AG04450 (cell line): ENCODE measurements around the gene RYK. TPM values are rescaled to one million over a fixed set of nuclear protein-coding genes. Genes with fewer than 3 reads are reported as not detected.
A peak's percentile ranks its signal among the peaks of the same experiment; 100 is the strongest.

Experiments
- CTCF ChIA-PET: fragments of 300-600, 350-600 bp; formaldehyde crosslinking; extraction: SDS; loops from one replicate; lab custom pipeline; 2022; ENCODE audit warnings: antibody characterized with exemption, inconsistent platforms; lab: Charles Lee
- POLR2A ChIA-PET: fragments of 350-600 bp; formaldehyde crosslinking; extraction: SDS; loops from one replicate; lab custom pipeline; 2021; ENCODE audit warnings: antibody characterized with exemption, inconsistent platforms; lab: Yijun Ruan, JAX
- DNase-seq: peaks from one replicate; pipeline ENCODE4 v3.0.0-alpha.2; 2011; ENCODE audit warnings: low read depth, low spot score
- H3K27ac ChIP-seq: one replicate; pipeline ENCODE4 v1.5.1; 2012; ENCODE audit warnings: low read depth, low read length, control low read depth
- H3K27me3 ChIP-seq: one replicate; pipeline ENCODE4 v1.6.0; 2012; ENCODE audit warnings: low read length; ENCODE audit not compliant: control insufficient read depth, insufficient read depth
- H3K4me3 ChIP-seq: 2 replicates; pipeline ENCODE4 v1.5.1; 2011; ENCODE audit warnings: mild to moderate bottlenecking, low read depth, low read length, control low read depth
- H3K9me3 ChIP-seq: 2 replicates; pipeline ENCODE4 v1.5.1; 2012; ENCODE audit warnings: low read length; ENCODE audit not compliant: control insufficient read depth, insufficient read depth
- CTCF ChIP-seq: IDR thresholded peaks from 2 replicates; pipeline ENCODE4 v1.5.1; 2011; ENCODE audit warnings: low read depth, low read length, control low read depth, inconsistent platforms
- polyA plus RNA-seq: library from polyadenylated mRNA; depleted of rRNA; stranded (reverse); fragments of >200 nt; gene quantifications from 2 replicates; pipeline ENCODE4 v1.2.3, GENCODE V29; 2011

Gene RYK
- polyA plus RNA-seq, 1 experiment: 74.5 TPM

DNA sequence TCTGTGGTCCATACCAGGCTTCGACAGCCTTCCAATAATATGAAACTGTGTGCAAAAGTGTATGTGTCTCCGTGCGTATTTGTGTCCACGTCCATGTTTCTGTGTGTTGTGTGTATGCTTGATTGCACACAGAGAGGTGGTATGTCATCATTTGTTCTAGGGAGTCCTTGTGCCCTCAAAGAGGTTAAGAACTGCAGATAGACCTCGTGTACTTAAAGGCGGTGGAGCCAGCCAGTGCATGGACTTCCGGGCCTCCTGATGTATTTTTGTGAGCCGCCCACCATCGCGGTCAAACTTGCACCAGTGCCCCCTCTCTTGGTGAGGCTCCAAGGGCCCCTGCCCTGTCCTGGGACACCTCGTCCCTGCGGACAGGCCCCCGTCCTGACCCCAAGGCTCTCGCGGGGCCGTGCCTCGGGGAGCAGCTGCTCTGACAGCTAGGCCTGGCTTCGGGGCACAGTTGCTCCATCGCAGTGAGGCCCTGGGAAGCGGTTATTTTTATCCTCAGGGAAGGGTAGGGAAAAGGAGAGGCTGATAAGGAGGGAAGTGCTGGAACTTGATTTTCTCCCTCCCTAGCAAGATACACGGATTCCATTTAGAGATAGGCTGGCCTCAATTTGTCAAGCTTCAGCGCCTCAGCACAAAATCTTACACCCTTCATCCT lies 1.2 kb upstream of the RYK start:
- ChIA-PET POLR2A (interaction anchor here (1.3 kb wide), 1 partner anchor 234 kb away, joined by 3 read pairs; the partner anchor contains the start of genes ANAPC13 and CEP63), CTCF (no interaction called here)
- no peaks in the 10 kb centered on the region for H3K9me3 ChIP-seq
- no peak for DNase-seq
- no peak overlapping the region for H3K4me3 ChIP-seq
- TF ChIP-seq CTCF: no peak
- no peak overlapping the region for H3K27ac ChIP-seq
- no peaks in the 10 kb centered on the region for H3K27me3 ChIP-seq

- Histone ChIP-seq H3K4me3 (peak overlapping the region; percentile 80), H3K27me3 (no peaks in the 10 kb centered on the region), H3K27ac (peak overlapping the region; percentile 34), H3K9me3 (no peaks in the 10 kb centered on the region)
- POLR2A ChIA-PET: interaction anchor here (0.8 to 1.3 kb wide), 3 partner anchors 27 to 236 kb away, joined by 3 to 7 read pairs (median 4); partner anchors contain the start of genes ANAPC13 and CEP63
- no peak for TF ChIP-seq CTCF
- DNase-seq: no peak
- CTCF ChIA-PET: interaction anchor here (2.3 kb wide), 1 partner anchor 37 kb away, joined by 11 read pairs; no protein-coding TSS in a partner anchor
Measured at GRCh38 chr3:134249935-134250716, 533 bp downstream of the RYK start.

- no peak for DNase-seq
- Histone ChIP-seq H3K27me3 (no peaks in the 10 kb centered on the region), H3K9me3 (no peaks in the 10 kb centered on the region), H3K4me3 (peak overlapping the region; percentile 80), H3K27ac (no peak overlapping the region)
- no peak for TF ChIP-seq CTCF
- CTCF ChIA-PET: interaction anchor here (0.8 to 2.3 kb wide), 2 partner anchors 37 to 38 kb away, joined by 4 to 11 read pairs; no protein-coding TSS in a partner anchor
- POLR2A ChIA-PET: no interaction called here
Measured at GRCh38 chr3:134249296-134249841, 1.3 kb downstream of the RYK start.

DNA sequence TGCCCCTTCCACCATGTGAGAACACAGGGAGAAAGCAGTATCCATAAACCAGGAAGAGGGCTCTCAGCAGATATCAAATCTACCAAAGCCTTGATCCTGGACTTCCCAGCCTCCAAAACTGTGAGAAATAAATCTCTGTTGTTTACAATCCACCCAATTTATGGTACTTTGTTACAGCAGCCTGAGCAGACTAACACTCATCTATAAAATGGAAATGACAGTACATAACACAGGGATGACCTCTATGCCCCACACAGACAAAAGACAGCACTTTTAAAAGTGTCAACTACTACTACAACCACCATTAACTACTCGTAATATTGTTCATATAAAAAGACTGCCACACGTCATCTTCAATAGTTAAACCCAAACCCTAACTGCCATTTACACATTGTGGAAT lies 5.7 kb downstream of the RYK start:
- no peak for TF ChIP-seq CTCF
- DNase-seq: no peak
- Histone ChIP-seq H3K27me3 (no peaks in the 10 kb centered on the region), H3K4me3 (no peak overlapping the region), H3K27ac (no peak overlapping the region), H3K9me3 (no peaks in the 10 kb centered on the region)
- ChIA-PET CTCF (no interaction called here), POLR2A (no interaction called here)
